Activated CD8-positive, alpha-beta T cell treated with anti-CD3 and anti-CD28 coated beads, Interleukin-2, amount 10 ng/mL, durations not matched to agents 7 days and 5 days (primary cell): Measurements from ENCODE around the gene NXPH1. TPM values are rescaled to one million over a fixed set of nuclear protein-coding genes. Genes with fewer than 3 reads are reported as not detected.

ENCODE experiments used
- ATAC-seq: fragments of 150-1000 bp; cut with Tn5 transposase; one replicate; pipeline ENCODE4 v1.10.0; 2021; ENCODE audit warnings: moderate library complexity
- CTCF ChIA-PET: fragments of 350-600 bp; sonication (Branson Sonifier 250); formaldehyde crosslinking; loops from one replicate; lab custom pipeline; 2021; ENCODE audit warnings: antibody characterized with exemption; lab: Charles Lee
- POLR2A ChIA-PET: fragments of 350-600 bp; sonication (Branson Sonifier 250); formaldehyde crosslinking; loops from one replicate; lab custom pipeline; 2021; ENCODE audit warnings: antibody characterized with exemption; lab: Charles Lee
- DNase-seq: peaks from one replicate; pipeline ENCODE4 v3.0.0-alpha.2; 2020
- H3K27ac Mint-ChIP-seq: one replicate; pipeline ENCODE4 v1.8.0; 2021; ENCODE audit warnings: mild to moderate bottlenecking, mixed read lengths
- H3K27me3 Mint-ChIP-seq: one replicate; pipeline ENCODE4 v1.8.0; 2021; ENCODE audit warnings: low read depth, mixed read lengths
- H3K36me3 Mint-ChIP-seq: one replicate; pipeline ENCODE4 v1.8.0; 2021; ENCODE audit warnings: low read depth, mixed read lengths
- H3K4me1 Mint-ChIP-seq: one replicate; pipeline ENCODE4 v1.8.0; 2021; ENCODE audit warnings: low read depth, mixed read lengths
- H3K4me3 Mint-ChIP-seq: one replicate; pipeline ENCODE4 v1.8.0; 2021; ENCODE audit warnings: mild to moderate bottlenecking, mixed read lengths
- H3K9me3 Mint-ChIP-seq: one replicate; pipeline ENCODE4 v1.8.0; 2022; ENCODE audit warnings: mixed read lengths; ENCODE audit not compliant: insufficient read depth
- total RNA-seq, 2 experiments: library from RNA; stranded (reverse); gene quantifications; one replicate each; pipeline ENCODE4 v1.2.3, GENCODE V29; 2021

Gene NXPH1
- total RNA-seq, 2 experiments from 2014 or later: not detected

- Mint-ChIP-seq H3K4me1 (no peaks in the 10 kb centered on the region), H3K4me3 (no peak overlapping the region), H3K9me3 (peaks cover 5% of the 10 kb centered on the region), H3K27me3 (no peaks in the 10 kb centered on the region), H3K36me3 (no peaks in the 10 kb centered on the region), H3K27ac (no peak overlapping the region)
- DNase-seq: no peak
- ChIA-PET CTCF (no interaction called here), POLR2A (no interaction called here)
- ATAC-seq: no peak
Observed at GRCh38 chr7:8753355-8753754, 319.9 kb downstream of the NXPH1 start.

GRCh38 chr7:8761731-8762130 is 328.3 kb downstream of the NXPH1 start:
- Mint-ChIP-seq H3K27ac (no peak overlapping the region), H3K27me3 (no peaks in the 10 kb centered on the region)
- POLR2A ChIA-PET: no interaction called here

GRCh38 chr7:8762803-8763202 is 329.4 kb downstream of the NXPH1 start:
- H3K4me3 Mint-ChIP-seq: no peak overlapping the region
- POLR2A ChIA-PET: no interaction called here
- H3K27me3 Mint-ChIP-seq: no peaks in the 10 kb centered on the region
- H3K27ac Mint-ChIP-seq: no peak overlapping the region
- CTCF ChIA-PET: interaction anchor here (1.9 kb wide), 1 partner anchor 39 kb away, joined by 5 read pairs; no protein-coding TSS in a partner anchor
- no peaks in the 10 kb centered on the region for H3K4me1 Mint-ChIP-seq
- no peak for DNase-seq
- H3K9me3 Mint-ChIP-seq: no peaks in the 10 kb centered on the region
- ATAC-seq: no peak
- H3K36me3 Mint-ChIP-seq: no peaks in the 10 kb centered on the region

More at GRCh38 chr7:8761731-8762130, 328.3 kb downstream of the NXPH1 start:
- Mint-ChIP-seq H3K4me3 (no peak overlapping the region), H3K4me1 (no peaks in the 10 kb centered on the region), H3K36me3 (no peaks in the 10 kb centered on the region), H3K9me3 (peaks cover 5% of the 10 kb centered on the region)
- ATAC-seq: no peak
- CTCF ChIA-PET: interaction anchor here (1.9 kb wide), 1 partner anchor 38 kb away, joined by 5 read pairs; no protein-coding TSS in a partner anchor
- no peak for DNase-seq

GRCh38 chr7:8765374-8765773 is 332.0 kb downstream of the NXPH1 start:
- no peak for ATAC-seq
- no peak overlapping the region for H3K4me3 Mint-ChIP-seq
- H3K36me3 Mint-ChIP-seq: no peaks in the 10 kb centered on the region
- H3K27ac Mint-ChIP-seq: no peak overlapping the region
- no peaks in the 10 kb centered on the region for H3K9me3 Mint-ChIP-seq
- H3K27me3 Mint-ChIP-seq: no peaks in the 10 kb centered on the region
- ChIA-PET POLR2A (no interaction called here), CTCF (no interaction called here)
- no peak for DNase-seq
- H3K4me1 Mint-ChIP-seq: no peaks in the 10 kb centered on the region

- H3K4me1 Mint-ChIP-seq: no peaks in the 10 kb centered on the region
- no peaks in the 10 kb centered on the region for H3K36me3 Mint-ChIP-seq
- DNase-seq: no peak
- no peak for ATAC-seq
- ChIA-PET CTCF (no interaction called here), POLR2A (no interaction called here)
- H3K27ac Mint-ChIP-seq: no peak overlapping the region
- H3K27me3 Mint-ChIP-seq: no peaks in the 10 kb centered on the region
- H3K4me3 Mint-ChIP-seq: no peak overlapping the region
- no peaks in the 10 kb centered on the region for H3K9me3 Mint-ChIP-seq
Observed at GRCh38 chr7:8773518-8773917, 340.1 kb downstream of the NXPH1 start.

- no peaks in the 10 kb centered on the region for H3K9me3 Mint-ChIP-seq
- POLR2A ChIA-PET: no interaction called here
- no peak overlapping the region for H3K4me3 Mint-ChIP-seq
- H3K4me1 Mint-ChIP-seq: no peaks in the 10 kb centered on the region
- no peak for ATAC-seq
- no peak for DNase-seq
- CTCF ChIA-PET: no interaction called here
- H3K27me3 Mint-ChIP-seq: no peaks in the 10 kb centered on the region
- H3K27ac Mint-ChIP-seq: no peak overlapping the region
- no peaks in the 10 kb centered on the region for H3K36me3 Mint-ChIP-seq
Observed at GRCh38 chr7:8778459-8778858, 345.1 kb downstream of the NXPH1 start.

- Mint-ChIP-seq H3K36me3 (no peaks in the 10 kb centered on the region), H3K4me1 (no peaks in the 10 kb centered on the region), H3K4me3 (no peak overlapping the region), H3K9me3 (no peaks in the 10 kb centered on the region), H3K27ac (no peak overlapping the region), H3K27me3 (no peaks in the 10 kb centered on the region)
- ChIA-PET CTCF (no interaction called here), POLR2A (no interaction called here)
- ATAC-seq (no peak), DNase-seq (no peak)
Observed at GRCh38 chr7:8781166-8781565, 347.8 kb downstream of the NXPH1 start.

GRCh38 chr7:8783229-8783628 is 349.8 kb downstream of the NXPH1 start:
- no peak overlapping the region for H3K4me3 Mint-ChIP-seq
- no peaks in the 10 kb centered on the region for H3K9me3 Mint-ChIP-seq
- ChIA-PET CTCF (no interaction called here), POLR2A (no interaction called here)
- no peaks in the 10 kb centered on the region for H3K27me3 Mint-ChIP-seq
- H3K36me3 Mint-ChIP-seq: no peaks in the 10 kb centered on the region
- ATAC-seq (no peak), DNase-seq (no peak)
- H3K27ac Mint-ChIP-seq: no peak overlapping the region
- H3K4me1 Mint-ChIP-seq: no peaks in the 10 kb centered on the region

- CTCF ChIA-PET: no interaction called here
- Mint-ChIP-seq H3K27me3 (no peaks in the 10 kb centered on the region), H3K4me3 (no peak overlapping the region), H3K36me3 (no peaks in the 10 kb centered on the region), H3K9me3 (no peaks in the 10 kb centered on the region), H3K27ac (no peak overlapping the region), H3K4me1 (no peaks in the 10 kb centered on the region)
- ATAC-seq: no peak
- POLR2A ChIA-PET: no interaction called here
- DNase-seq: no peak
Observed at GRCh38 chr7:8785081-8785480, 351.7 kb downstream of the NXPH1 start.

- DNase-seq: no peak
- H3K27ac Mint-ChIP-seq: no peak overlapping the region
Observed at GRCh38 chr7:8800986-8801385, 367.6 kb downstream of the NXPH1 start.

More at GRCh38 chr7:8800986-8801385, 367.6 kb downstream of the NXPH1 start:
- no peaks in the 10 kb centered on the region for H3K27me3 Mint-ChIP-seq
- no peak overlapping the region for H3K4me3 Mint-ChIP-seq
- ATAC-seq: no peak
- H3K36me3 Mint-ChIP-seq: no peaks in the 10 kb centered on the region
- CTCF ChIA-PET: no interaction called here
- POLR2A ChIA-PET: no interaction called here
- H3K9me3 Mint-ChIP-seq: peaks cover 21% of the 10 kb centered on the region
- H3K4me1 Mint-ChIP-seq: no peaks in the 10 kb centered on the region

Other genes with a start within 250 kb of the NXPH1 start
- gene ICA1, start 171.4 kb upstream of the NXPH1 start, total RNA-seq: 1 to 10 TPM in 1 of 2 experiments, under 1 TPM in 1; 0.76 to 1.8 TPM